Measurements from ENCODE around the gene CLCN5.

DNA sequence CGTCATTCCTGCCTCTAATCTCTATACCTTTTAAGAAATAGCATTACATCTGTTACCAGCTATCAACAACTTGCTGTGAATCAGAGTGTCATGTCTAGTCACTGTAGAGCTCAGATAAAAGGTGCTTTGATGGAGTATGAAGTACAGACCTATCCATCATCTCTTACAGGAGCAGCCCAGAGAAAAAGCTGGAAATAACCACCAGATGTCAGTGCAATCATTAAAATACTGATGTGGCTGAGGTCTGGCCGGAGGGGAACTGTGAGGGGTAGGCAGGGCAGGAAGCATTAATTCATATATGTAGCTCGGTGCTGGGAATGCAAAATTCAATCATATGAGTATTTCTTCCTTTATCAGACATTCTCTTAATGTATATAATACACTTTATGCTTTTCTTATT, 177.8 kb downstream of the CLCN5 start:
- TF ChIP-seq, protein P1, sequence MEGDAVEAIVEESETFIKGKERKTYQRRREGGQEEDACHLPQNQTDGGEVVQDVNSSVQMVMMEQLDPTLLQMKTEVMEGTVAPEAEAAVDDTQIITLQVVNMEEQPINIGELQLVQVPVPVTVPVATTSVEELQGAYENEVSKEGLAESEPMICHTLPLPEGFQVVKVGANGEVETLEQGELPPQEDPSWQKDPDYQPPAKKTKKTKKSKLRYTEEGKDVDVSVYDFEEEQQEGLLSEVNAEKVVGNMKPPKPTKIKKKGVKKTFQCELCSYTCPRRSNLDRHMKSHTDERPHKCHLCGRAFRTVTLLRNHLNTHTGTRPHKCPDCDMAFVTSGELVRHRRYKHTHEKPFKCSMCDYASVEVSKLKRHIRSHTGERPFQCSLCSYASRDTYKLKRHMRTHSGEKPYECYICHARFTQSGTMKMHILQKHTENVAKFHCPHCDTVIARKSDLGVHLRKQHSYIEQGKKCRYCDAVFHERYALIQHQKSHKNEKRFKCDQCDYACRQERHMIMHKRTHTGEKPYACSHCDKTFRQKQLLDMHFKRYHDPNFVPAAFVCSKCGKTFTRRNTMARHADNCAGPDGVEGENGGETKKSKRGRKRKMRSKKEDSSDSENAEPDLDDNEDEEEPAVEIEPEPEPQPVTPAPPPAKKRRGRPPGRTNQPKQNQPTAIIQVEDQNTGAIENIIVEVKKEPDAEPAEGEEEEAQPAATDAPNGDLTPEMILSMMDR (IDR thresholded peaks at IDR 0.05), result no peak
- TF ChIP-seq POLR2A (IDR thresholded peaks at IDR 0.05), result no peak
